HG03159 (cell line): ENCODE data around the gene SRCAP.
"Not testable (repeated sequence)": the region's sequence is repeated elsewhere in the genome, so short reads cannot be mapped to it uniquely, and the experiment has no call there.

ENCODE experiments used
- ATAC-seq: cut with Tn5 transposase; IDR thresholded peaks from one replicate; pipeline ENCODE4 v1.9.1; 2021; ENCODE audit warnings: mild to moderate bottlenecking, moderate library complexity; ENCODE audit not compliant: unreplicated experiment

SRCAP gene

GRCh38 chr16:30663820-30664219 lies 35.2 kb upstream of the SRCAP start:
- ATAC-seq, result no peak

GRCh38 chr16:30664616-30665109 lies 34.3 kb upstream of the SRCAP start:
- ATAC-seq, result no peak

- no peak for ATAC-seq
Measured at GRCh38 chr16:30665155-30665829, 33.7 kb upstream of the SRCAP start.

- no peak for ATAC-seq
Measured at GRCh38 chr16:30665830-30666190, 33.2 kb upstream of the SRCAP start.

GRCh38 chr16:30666681-30667080 lies 32.3 kb upstream of the SRCAP start:
- ATAC-seq, result no peak

- no peak for ATAC-seq
Measured at GRCh38 chr16:30667361-30667905, 31.5 kb upstream of the SRCAP start.

GRCh38 chr16:30668393-30668792 lies 30.6 kb upstream of the SRCAP start:
- ATAC-seq, result no peak

- no peak for ATAC-seq
Measured at GRCh38 chr16:30669026-30669902, 29.7 kb upstream of the SRCAP start.

- ATAC-seq, result no peak
Measured at GRCh38 chr16:30669903-30670824, 28.8 kb upstream of the SRCAP start.

- no peak for ATAC-seq
Measured at GRCh38 chr16:30675143-30675542, 23.8 kb upstream of the SRCAP start.

GRCh38 chr16:30677931-30678585 lies 20.9 kb upstream of the SRCAP start:
- no peak for ATAC-seq

- ATAC-seq, result no peak
Measured at GRCh38 chr16:30678586-30678970, 20.4 kb upstream of the SRCAP start.

- no peak for ATAC-seq
Measured at GRCh38 chr16:30680326-30680725, 18.6 kb upstream of the SRCAP start.

- ATAC-seq, result no peak
Measured at GRCh38 chr16:30688701-30689100, 10.3 kb upstream of the SRCAP start.

GRCh38 chr16:30691907-30692306 lies 7.1 kb upstream of the SRCAP start:
- no peak for ATAC-seq

GRCh38 chr16:30692396-30693064 lies 6.4 kb upstream of the SRCAP start:
- ATAC-seq, result no peak

GRCh38 chr16:30694926-30695693 lies 3.9 kb upstream of the SRCAP start:
- no peak for ATAC-seq

GRCh38 chr16:30696646-30697045 lies 2.3 kb upstream of the SRCAP start:
- ATAC-seq, result not testable (repeated sequence)
